GM06990 (cell line): Measurements from ENCODE around the gene MSS51.

ENCODE experiments used
- DNase-seq: peaks from one replicate; pipeline ENCODE4 v3.0.0-alpha.2; 2011; ENCODE audit not compliant: insufficient read length; ENCODE audit errors: extremely low read depth
- H3K27me3 ChIP-seq: replicated peaks from 2 replicates; pipeline ENCODE4 v1.6.0; 2011; ENCODE audit warnings: low read length; ENCODE audit not compliant: control insufficient read depth, insufficient read depth
- H3K36me3 ChIP-seq: 2 replicates; pipeline ENCODE4 v1.5.1; 2011; ENCODE audit warnings: low read length; ENCODE audit not compliant: control insufficient read depth, insufficient read depth
- H3K4me3 ChIP-seq: replicated peaks from 2 replicates; pipeline ENCODE4 v1.5.1; 2011; ENCODE audit warnings: low read depth, mild to moderate bottlenecking, control low read depth, low read length
- CTCF ChIP-seq: IDR thresholded peaks from 2 replicates; pipeline ENCODE4 v1.5.1; 2011; ENCODE audit warnings: low read length, control low read depth, mild to moderate bottlenecking, inconsistent platforms; ENCODE audit not compliant: insufficient read depth, poor library complexity, severe bottlenecking

MSS51 gene

GRCh38 chr10:73433538-73433867, at the start of gene MSS51:
Gene MSS51, minus strand, starts transcription at chr10:73433561. Its CDS starts 5,277 bp downstream, at chr10:73428284.
- H3K36me3 ChIP-seq: peaks cover 3% of the 10 kb centered on the region
- no peak for DNase-seq
- no peak for TF ChIP-seq CTCF
- no peak within 1 kb of the TSS for H3K4me3 ChIP-seq
- no peaks in the 10 kb centered on the region for H3K27me3 ChIP-seq

- Histone ChIP-seq H3K27me3 (no peaks in the 10 kb centered on the region), H3K36me3 (peaks cover 5% of the 10 kb centered on the region; the same call in 1 of the 2 replicates), H3K4me3 (no peak overlapping the region; the same call in 1 of the 2 replicates)
- TF ChIP-seq CTCF: no peak
- DNase-seq: peak; percentile 35
Observed at GRCh38 chr10:73480158-73480557, 46.8 kb upstream of the MSS51 start.

- Histone ChIP-seq H3K36me3 (peaks cover 5% of the 10 kb centered on the region), H3K4me3 (no peak overlapping the region), H3K27me3 (no peaks in the 10 kb centered on the region)
- no peak for TF ChIP-seq CTCF
- peak; percentile 47 for DNase-seq
Observed at GRCh38 chr10:73478636-73479035, 45.3 kb upstream of the MSS51 start.

GRCh38 chr10:73471226-73471625, 37.9 kb upstream of the MSS51 start:
- Histone ChIP-seq H3K36me3 (no peaks in the 10 kb centered on the region; the same call in 1 of the 2 replicates), H3K27me3 (no peaks in the 10 kb centered on the region), H3K4me3 (no peak overlapping the region)
- TF ChIP-seq CTCF: no peak
- DNase-seq: no peak

- no peak for TF ChIP-seq CTCF
- no peak for DNase-seq
- Histone ChIP-seq H3K4me3 (no peak overlapping the region), H3K27me3 (no peaks in the 10 kb centered on the region), H3K36me3 (no peaks in the 10 kb centered on the region; the same call in none of the 2 replicates)
Observed at GRCh38 chr10:73469579-73469978, 36.2 kb upstream of the MSS51 start.

GRCh38 chr10:73467206-73467605, 33.8 kb upstream of the MSS51 start:
- H3K27me3 ChIP-seq: no peaks in the 10 kb centered on the region
- no peak overlapping the region for H3K4me3 ChIP-seq
- DNase-seq: no peak
- no peak for TF ChIP-seq CTCF
- H3K36me3 ChIP-seq: no peaks in the 10 kb centered on the region; the same call in 1 of the 2 replicates
